HG02840 (cell line): Measurements from ENCODE around the gene SUSD1.

Source experiments
- ATAC-seq: cut with Tn5 transposase; IDR thresholded peaks from one replicate; pipeline ENCODE4 v1.9.1; 2021; ENCODE audit warnings: mild to moderate bottlenecking, moderate library complexity, moderate number of reproducible peaks; ENCODE audit not compliant: unreplicated experiment, low FRiP score

The SUSD1 gene

DNA sequence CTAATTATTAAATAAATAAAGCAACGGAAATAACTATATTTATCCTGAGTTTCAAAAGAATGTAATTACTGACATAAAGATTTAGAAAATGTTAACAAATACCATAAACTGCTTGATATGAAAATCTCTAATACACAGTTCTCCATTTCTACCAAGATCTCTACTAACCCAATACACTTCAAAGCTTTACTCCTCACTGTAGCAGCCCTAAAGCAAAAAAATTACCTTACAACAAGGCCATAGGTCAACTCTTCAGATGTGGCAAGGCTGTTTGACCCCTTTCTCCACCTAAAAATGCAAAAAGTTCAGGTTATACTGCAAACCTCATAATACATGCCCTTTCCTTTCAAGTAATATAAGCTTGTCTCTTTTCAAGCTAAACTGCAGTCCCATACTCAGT is 181.8 kb downstream of the SUSD1 start:
- ATAC-seq: no peak

DNA sequence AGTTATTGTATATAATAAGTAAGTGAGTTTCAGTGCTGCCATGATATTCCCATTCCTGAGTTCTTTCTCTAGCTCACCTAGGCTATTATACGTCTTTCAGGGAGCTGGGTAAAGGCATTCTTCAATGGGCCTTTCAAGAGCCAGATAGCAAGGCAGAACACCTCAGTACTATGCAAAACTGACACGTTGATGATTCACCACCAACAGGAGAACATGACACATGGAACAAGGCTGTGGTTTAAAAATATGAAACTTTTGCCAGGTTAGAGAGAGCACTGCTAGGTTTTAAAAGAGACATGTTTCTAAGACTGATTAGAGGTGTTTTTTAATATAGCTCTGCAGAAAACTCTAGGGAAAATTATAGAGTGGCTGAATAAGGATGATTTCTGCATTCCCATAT is 182.6 kb downstream of the SUSD1 start:
- peak; percentile 84 for ATAC-seq

DNA sequence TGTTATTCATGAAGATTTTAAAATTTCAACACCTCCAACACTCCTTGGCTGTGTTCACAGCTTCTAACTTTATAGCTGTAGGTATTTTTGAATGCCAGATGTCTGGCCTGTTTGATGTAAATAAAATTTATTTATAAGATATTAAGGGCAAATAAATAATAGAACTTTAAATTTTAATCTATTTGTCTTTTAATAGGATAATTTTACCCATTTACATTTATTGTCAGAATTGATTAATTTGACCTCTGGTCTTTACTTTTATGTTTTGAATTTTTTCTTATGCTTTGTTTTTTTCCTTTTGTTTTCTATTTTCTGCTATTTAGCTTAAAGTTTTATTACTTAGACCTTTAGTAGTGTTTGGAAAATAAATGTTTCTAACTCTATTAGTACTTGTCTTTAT is 183.9 kb downstream of the SUSD1 start:
- no peak for ATAC-seq
